ENCODE measurements around the gene DGKI.

DGKI gene

GRCh38 chr7:137335814-137336213, 511.0 kb downstream of the DGKI start:
- no peak for DNase-seq

- DNase-seq: no peak
These were observed 515.4 kb downstream of the DGKI start for GRCh38 chr7:137331378-137331777.

Data from activated T-cell treated with anti-CD3 and anti-CD28 coated beads for 4 hours (primary cell).